Hepatic stellate cell (primary cell): ENCODE results near the gene RRM1.
"Not testable (repeated sequence)": the region's sequence is repeated elsewhere in the genome, so short reads cannot be mapped to it uniquely, and the experiment has no call there.

ENCODE experiments used
- DNase-seq: peaks from one replicate; pipeline ENCODE4 v3.0.0; 2011; ENCODE audit warnings: low spot score

Gene RRM1

GRCh38 chr11:4083198-4083597 lies 11.4 kb upstream of the RRM1 start:
- DNase-seq: no peak

DNA sequence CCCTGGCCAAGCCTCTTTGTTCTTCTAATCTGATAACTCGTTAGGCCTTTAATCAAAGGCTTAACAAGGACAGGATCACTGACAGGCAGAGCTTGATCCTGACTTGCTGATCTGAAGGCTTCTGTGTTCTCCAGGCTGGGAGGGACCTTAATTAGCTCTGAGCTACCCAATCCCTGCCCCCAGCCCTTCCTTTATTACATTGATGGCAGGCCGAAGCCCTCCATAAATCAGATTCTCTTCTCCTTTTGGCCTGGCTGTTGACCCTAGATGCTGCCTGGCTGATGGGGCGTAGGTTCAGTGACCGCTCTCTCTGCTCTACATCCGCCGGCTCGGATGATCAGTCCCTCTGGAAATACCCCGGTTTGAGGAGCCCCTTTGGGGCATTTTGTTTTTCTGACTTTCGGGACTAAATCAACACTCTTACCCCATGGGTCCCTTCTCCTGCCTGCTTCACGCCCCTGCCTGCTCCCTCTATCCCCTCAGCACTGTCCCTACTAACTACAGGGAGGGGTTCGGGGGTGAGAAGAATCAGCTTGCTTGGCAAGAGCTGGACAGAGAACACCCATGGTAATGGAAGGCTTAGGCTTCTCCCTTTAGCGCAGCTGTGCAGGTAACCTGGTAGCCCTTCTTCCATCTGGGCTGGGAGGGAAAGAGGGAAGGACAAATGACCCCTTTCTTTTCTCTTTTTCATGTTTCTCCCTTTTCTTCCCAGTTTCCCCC lies 10.0 kb upstream of the RRM1 start:
- no peak for DNase-seq

DNA sequence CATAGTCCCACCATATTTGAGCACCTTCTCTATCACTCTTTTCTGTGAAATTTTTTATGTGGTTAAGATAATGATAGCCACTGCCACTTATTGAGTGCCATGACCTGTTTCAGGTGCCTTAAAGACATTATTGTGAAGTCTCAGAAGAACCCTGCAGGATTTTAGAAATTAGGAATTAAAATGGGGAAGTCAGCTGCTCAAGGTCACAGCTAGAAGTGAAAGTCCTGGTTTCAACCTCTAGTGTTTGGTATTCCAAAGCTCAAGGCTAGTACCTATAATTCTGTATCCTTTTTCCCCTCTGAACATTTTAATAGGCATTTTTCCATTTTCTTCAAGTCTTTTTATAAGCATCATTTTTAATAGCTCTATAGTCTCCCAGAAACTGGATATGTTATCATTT lies 9.0 kb upstream of the RRM1 start:
- no peak for DNase-seq

DNA sequence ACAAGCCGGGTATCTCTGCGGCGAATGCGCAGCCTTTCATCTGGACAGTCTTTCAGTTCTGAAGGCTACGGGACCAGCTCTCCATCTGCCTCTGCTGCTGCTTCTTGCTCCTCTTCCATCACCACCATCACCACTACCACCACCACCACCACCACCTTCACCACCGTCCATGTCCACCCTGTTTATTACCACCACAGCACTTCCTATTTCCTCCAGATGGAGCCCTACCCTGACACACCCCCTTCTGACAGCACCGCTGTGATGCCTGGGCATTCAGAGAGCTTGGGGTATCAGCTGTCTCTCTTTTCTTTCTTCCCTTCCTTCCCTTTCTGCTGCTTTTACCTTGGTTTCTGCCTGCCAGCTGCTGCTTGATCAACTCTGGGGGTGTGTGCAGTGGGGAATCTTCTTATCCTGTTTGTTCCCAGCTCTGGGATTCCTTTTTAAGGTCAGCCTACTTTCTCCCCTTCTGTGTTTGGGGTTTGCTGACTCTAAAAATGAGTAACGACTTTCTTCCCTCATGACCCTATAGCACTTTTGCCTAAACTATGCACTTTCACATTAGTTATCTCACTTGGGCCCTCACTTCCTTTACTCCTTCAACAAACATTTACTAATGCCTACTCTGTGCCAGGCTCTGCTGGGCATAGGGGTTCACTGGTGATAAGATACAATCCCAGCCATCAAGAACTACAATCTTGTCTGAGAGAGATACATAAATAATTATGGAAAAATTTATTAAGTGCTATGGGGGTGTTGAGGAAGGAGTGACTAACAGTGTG lies 7.8 kb upstream of the RRM1 start:
- DNase-seq: no peak

GRCh38 chr11:4087551-4087950 lies 7.0 kb upstream of the RRM1 start:
- DNase-seq: peak; percentile 56

- DNase-seq: no peak
These were observed 4.3 kb upstream of the RRM1 start for GRCh38 chr11:4090258-4090657.

GRCh38 chr11:4092026-4092425 lies 2.6 kb upstream of the RRM1 start:
- no peak for DNase-seq

DNA sequence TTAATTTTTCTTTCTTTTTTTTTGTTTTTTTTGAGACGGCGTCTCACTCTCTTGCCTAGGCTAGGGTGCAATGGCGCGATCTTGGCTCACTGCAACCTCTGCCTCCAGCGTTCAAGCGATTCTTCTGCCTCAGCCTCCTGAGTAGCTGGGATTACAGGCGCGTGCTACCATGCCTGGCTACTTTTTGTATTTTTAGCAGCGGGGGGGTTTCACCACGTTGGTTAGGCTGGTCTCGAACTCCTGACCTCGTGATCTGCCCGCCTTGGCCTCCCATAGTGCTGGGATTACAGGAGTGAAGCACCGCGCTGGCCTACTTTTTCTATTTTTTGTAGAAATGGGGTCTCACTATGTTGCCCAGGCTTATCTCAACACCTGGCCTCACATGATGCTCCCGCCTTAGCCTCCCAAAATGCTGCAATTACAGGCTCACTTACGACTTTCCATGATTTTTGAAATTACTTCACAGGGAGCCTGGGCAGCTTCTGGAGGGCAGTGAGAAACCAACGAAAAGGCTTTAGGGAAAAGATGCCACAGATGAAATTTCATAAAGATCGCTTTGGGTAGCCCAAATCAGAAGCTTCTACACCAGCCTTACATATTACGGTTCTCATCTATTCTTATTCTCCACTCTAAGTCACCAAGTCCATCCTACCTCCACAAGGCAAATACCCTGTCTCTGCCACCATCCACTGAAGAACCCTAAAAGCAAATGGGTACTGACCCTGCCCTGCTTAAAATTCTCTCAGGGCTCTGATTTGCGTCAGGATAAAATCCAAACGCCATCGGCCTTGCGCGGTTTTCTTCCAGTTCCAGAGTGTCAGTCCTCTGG lies 866 bp upstream of the RRM1 start:
- DNase-seq: no peak

DNA sequence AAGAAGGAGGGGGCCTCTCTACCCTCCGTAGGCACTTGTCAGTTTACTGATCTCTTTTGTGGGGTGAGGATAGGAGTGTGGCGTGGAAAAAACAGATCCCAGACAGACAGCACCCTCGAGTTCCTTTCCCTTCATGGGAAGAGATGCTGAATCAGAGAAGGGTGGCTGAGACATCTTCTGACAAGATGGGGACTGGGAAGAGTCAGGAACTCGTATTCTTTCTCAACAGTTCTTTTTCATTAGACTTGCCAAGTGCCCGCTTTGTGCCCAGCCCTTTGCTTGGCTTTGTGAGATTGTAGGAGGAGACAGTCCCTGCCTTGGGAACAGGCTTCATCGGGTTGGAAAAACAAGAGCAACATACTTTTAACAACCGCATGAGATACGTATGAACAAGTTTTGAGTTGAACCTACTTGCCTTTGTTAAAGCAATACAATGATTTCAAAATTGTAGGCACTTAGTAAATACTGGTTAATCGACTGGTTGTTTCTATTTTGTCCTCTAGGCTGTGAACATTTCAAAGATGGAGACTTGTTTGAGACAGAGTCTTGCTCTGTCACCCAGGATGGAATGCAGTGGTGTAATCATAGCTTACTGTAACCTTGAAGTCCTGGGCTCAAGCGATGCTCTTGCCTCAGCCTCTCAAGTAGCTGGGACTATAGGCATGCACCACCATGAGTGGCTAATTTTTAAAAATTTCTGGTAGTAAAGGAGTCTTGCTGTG lies 1.1 kb downstream of the RRM1 start:
- DNase-seq: no peak

GRCh38 chr11:4098026-4098621 lies 3.5 kb downstream of the RRM1 start:
- no peak for DNase-seq

- no peak for DNase-seq
These were observed 8.1 kb downstream of the RRM1 start for GRCh38 chr11:4102711-4103110.

DNA sequence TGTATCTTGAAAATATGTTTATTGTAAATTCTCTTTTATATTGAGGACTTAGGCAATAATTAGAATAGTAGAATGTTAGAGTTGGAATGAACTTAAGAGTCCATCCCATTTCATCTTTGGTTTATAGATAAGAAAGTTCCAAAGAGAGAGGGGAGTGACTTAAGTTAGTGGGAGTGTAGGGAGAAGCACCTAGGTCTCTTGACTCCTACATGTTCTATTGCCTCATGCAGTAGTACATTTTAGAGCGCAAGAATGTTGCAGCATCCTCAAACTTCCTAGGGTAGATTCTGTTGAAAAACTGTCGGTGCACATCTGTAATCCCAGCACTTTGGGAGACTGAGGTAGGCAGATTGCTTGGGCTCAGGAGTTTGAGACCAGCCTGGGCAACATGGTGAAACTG lies 8.7 kb downstream of the RRM1 start:
- no peak for DNase-seq

DNA sequence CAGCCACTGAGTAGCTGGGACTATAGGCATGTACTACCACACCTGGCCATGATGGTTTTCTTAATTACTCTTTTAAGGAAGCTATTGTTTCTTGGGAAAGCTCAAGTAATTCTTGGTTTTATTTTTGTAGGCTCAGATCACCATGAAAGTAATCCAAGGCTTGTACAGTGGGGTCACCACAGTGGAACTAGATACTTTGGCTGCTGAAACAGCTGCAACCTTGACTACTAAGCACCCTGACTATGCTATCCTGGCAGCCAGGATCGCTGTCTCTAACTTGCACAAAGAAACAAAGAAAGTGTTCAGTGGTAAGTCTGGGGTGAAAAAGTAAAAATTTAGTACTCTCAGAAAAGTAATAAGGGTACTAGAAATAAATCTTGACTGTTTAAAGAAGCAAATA lies 11.3 kb downstream of the RRM1 start:
- DNase-seq: no peak

- no peak for DNase-seq
These were observed 17.2 kb downstream of the RRM1 start for GRCh38 chr11:4111834-4112233.

- DNase-seq: no peak
These were observed 20.5 kb downstream of the RRM1 start for GRCh38 chr11:4115128-4115527.

GRCh38 chr11:4118107-4118506 lies 23.5 kb downstream of the RRM1 start:
- peak; percentile 34 for DNase-seq

DNA sequence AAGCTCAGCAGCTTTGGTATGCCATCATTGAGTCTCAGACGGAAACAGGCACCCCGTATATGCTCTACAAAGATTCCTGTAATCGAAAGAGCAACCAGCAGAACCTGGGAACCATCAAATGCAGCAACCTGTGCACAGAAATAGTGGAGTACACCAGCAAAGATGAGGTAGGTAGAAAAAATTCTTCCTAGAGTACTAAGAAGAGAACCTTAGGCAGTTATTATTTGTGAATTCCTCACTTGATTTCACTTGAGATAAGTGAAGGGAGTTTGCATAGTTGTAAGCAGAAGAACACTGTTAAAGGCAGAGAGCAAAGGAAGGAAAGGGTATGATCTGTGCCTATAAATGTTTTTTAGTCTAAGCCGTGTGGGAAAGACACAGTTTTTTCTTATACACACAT lies 28.6 kb downstream of the RRM1 start:
- no peak for DNase-seq

- DNase-seq: no peak
These were observed 30.5 kb downstream of the RRM1 start for GRCh38 chr11:4125141-4125540.

- no peak for DNase-seq
These were observed 32.8 kb downstream of the RRM1 start for GRCh38 chr11:4127357-4127756.

- DNase-seq: not testable (repeated sequence)
These were observed 35.6 kb downstream of the RRM1 start for GRCh38 chr11:4130219-4130618.

DNA sequence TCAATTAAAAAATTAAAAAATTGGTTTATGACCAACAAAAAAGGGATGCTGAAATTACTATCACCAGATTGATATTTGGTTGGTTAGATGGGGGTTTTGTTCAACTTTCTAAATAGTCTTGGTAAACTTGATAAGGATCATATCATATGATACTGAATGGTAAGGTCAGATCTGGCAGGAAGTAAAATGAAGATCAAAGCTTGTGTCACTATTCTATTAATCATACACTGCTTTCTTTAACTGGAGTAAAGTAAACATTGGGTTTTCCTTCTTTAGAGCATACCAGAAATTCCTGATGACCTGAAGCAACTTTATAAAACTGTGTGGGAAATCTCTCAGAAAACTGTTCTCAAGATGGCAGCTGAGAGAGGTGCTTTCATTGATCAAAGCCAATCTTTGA lies 40.2 kb downstream of the RRM1 start:
- DNase-seq: peak; percentile 31

DNA sequence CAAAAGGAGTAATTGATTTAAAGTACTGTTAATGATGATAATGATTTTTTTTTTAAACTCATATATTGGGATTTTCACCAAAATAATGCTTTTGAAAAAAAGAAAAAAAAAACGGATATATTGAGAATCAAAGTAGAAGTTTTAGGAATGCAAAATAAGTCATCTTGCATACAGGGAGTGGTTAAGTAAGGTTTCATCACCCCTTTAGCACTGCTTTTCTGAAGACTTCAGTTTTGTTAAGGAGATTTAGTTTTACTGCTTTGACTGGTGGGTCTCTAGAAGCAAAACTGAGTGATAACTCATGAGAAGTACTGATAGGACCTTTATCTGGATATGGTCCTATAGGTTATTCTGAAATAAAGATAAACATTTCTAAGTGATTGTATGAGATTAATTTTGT lies 43.9 kb downstream of the RRM1 start:
- DNase-seq: no peak
